Measurements from ENCODE around the gene RPS27L. TPM values are rescaled to one million over a fixed set of nuclear protein-coding genes. Genes with fewer than 3 reads are reported as not detected.
"Not testable (repeated sequence)": the region's sequence is repeated elsewhere in the genome, so short reads cannot be mapped to it uniquely, and the experiment has no call there.

Gene RPS27L
- total and polyA plus RNA-seq, 8 donors = 8.4 to 432 (median 54.1) TPM

- Histone ChIP-seq H3K4me1 (peaks cover 0 to 13% (median 8%) of the 10 kb centered on the region in 4 donors), H3K9me3 (no peaks in the 10 kb centered on the region), H3K36me3 (no peaks in the 10 kb centered on the region), H3K27me3 (no peaks in the 10 kb centered on the region), H3K4me3 (no peak overlapping the region), H3K27ac (no peak overlapping the region)
- intact Hi-C loops (cut with DNase I; ENCODE audit: low total_unique reads) = loop anchor here (10.0 kb wide), 1 partner anchor 260 kb away; no protein-coding TSS in a partner anchor
- no peak for DNase-seq
- 58 to 80% (median 69%) methylated on average over 7 of the region's 7 CpGs for WGBS, 5 donors
- no peak for TF ChIP-seq EP300 (IDR thresholded peaks at IDR 0.05)
- no peak for TF ChIP-seq CTCF (IDR thresholded peaks at IDR 0.05)
- no peak for TF ChIP-seq POLR2AphosphoS5 (IDR thresholded peaks at IDR 0.05)
These were observed 52.5 kb downstream of the RPS27L start for GRCh38 chr15:63104727-63105126.

- WGBS, 5 donors = 78 to 87% (median 85%) methylated on average over 3 of the region's 3 CpGs
- TF ChIP-seq CTCF (IDR thresholded peaks at IDR 0.05) (no peak), POLR2AphosphoS5 (IDR thresholded peaks at IDR 0.05) (no peak), EP300 (IDR thresholded peaks at IDR 0.05) (no peak), POLR2A (IDR thresholded peaks at IDR 0.05) (no peak)
- Histone ChIP-seq H3K27me3 (no peaks in the 10 kb centered on the region), H3K4me3 (no peak overlapping the region), H3K9me3 (no peaks in the 10 kb centered on the region), H3K36me3 (no peaks in the 10 kb centered on the region), H3K27ac (no peak overlapping the region), H3K4me1 (peaks cover 0 to 11% (median 8%) of the 10 kb centered on the region in 4 donors)
- no peak for DNase-seq
- intact Hi-C loops (cut with DNase I; ENCODE audit: low total_unique reads) = loop anchor here (10.0 kb wide), 1 partner anchor 259 kb away; no protein-coding TSS in a partner anchor
These were observed 53.9 kb downstream of the RPS27L start for GRCh38 chr15:63103416-63103815.

GRCh38 chr15:63099581-63099980 lies 57.7 kb downstream of the RPS27L start:
- H3K4me3 ChIP-seq, H3K36me3 ChIP-seq, H3K27me3 ChIP-seq, H3K9me3 ChIP-seq, DNase-seq, H3K27ac ChIP-seq, H3K4me1 ChIP-seq: not testable (repeated sequence)
- intact Hi-C loops (cut with DNase I; ENCODE audit: low total_unique reads) = loop anchor here (10.0 kb wide), 1 partner anchor 55 kb away; the partner anchor contains the start of gene TPM1
- WGBS, 5 donors = 75 to 90% (median 81%) methylated on average over 2 to 5 of the region's 5 CpGs

- H3K4me1 ChIP-seq, H3K9me3 ChIP-seq, H3K27me3 ChIP-seq, H3K27ac ChIP-seq, H3K4me3 ChIP-seq, DNase-seq, H3K36me3 ChIP-seq: not testable (repeated sequence)
- intact Hi-C loops (cut with DNase I; ENCODE audit: low total_unique reads) = loop anchor here (10.0 kb wide), 1 partner anchor 54 kb away; the partner anchor contains the start of gene TPM1
- 87 to 92% (median 89%) methylated on average over 4 to 24 of the region's 33 CpGs for WGBS, 5 donors
These were observed 58.4 kb downstream of the RPS27L start for GRCh38 chr15:63098901-63099300.

Other genes with a start within 250 kb of the RPS27L start
- gene TPM1, start 114.7 kb downstream of the RPS27L start, total RNA-seq = 1,000 to 10,000 TPM in 4 of 5 donors, 100 to 1,000 TPM in 1; 425 to 2,605 (median 1,087) TPM
- 100 to 1,000 TPM; 230 to 494 (median 306) TPM for gene TPM1, start 114.7 kb downstream of the RPS27L start, polyA plus RNA-seq
- gene LACTB, start 35.6 kb downstream of the RPS27L start, total RNA-seq = 10 to 100 TPM in 3 of 5 donors, 1 to 10 TPM in 2; 1.2 to 30.8 (median 14.8) TPM
- gene LACTB, start 35.6 kb downstream of the RPS27L start, polyA plus RNA-seq = 10 to 100 TPM in 1 of 3 donors, 1 to 10 TPM in 2; 8.2 to 13.0 (median 9.3) TPM
- gene RAB8B, start 32.1 kb upstream of the RPS27L start, total RNA-seq = 100 to 1,000 TPM in 1 of 5 donors, 10 to 100 TPM in 3, 1 to 10 TPM in 1; 2.0 to 103 (median 23.2) TPM
- gene RAB8B, start 32.1 kb upstream of the RPS27L start, polyA plus RNA-seq = 10 to 100 TPM in 2 of 3 donors, 1 to 10 TPM in 1; 4.5 to 13.6 (median 13.4) TPM
- 10 to 100 TPM in 1 of 5 donors, 1 to 10 TPM in 3, under 1 TPM in 1; 0.45 to 23.5 (median 7.6) TPM for gene APH1B, start 120.1 kb upstream of the RPS27L start, total RNA-seq
- 1 to 10 TPM in 2 of 3 donors, under 1 TPM in 1; 0.92 to 3.8 (median 2.7) TPM for gene APH1B, start 120.1 kb upstream of the RPS27L start, polyA plus RNA-seq
- 10 to 100 TPM in 3 of 5 donors, 1 to 10 TPM in 2; 1.8 to 58.8 (median 12.5) TPM for gene CA12, start 224.4 kb upstream of the RPS27L start, total RNA-seq
- 10 to 100 TPM in 1 of 3 donors, 1 to 10 TPM in 1, under 1 TPM in 1; 0.46 to 22.8 (median 2.9) TPM for gene CA12, start 224.4 kb upstream of the RPS27L start, polyA plus RNA-seq